Amniotic epithelial cell (primary cell): ENCODE results near the gene SPRR2D.
"Not testable (repeated sequence)": the region's sequence is repeated elsewhere in the genome, so short reads cannot be mapped to it uniquely, and the experiment has no call there.

Experiments used
- DNase-seq: peaks from one replicate; pipeline ENCODE4 v3.0.0-alpha.2; 2010; ENCODE audit warnings: low read depth

The SPRR2D gene

GRCh38 chr1:153011235-153011758, 29.6 kb downstream of the SPRR2D start:
- not testable (repeated sequence) for DNase-seq

DNA sequence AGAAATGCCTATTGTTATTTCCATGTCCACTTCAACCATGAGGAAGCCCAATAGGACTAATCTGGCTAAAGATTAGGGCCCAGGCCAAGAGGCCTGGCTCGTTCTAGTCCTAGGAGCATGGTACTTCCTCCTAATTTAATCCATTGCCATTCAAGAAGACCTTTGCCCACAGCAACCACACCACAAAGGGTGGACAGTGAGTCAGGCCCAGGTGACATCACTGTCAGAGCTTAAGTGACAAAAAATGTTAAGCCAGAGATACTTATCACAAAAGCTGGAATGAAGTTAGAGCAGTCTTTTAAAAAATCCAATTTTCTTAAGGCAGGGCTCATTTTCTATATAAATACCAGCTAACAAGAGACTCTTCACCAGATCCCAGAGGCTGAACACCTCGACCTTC, 39.5 kb downstream of the SPRR2D start, which contains the start of gene SPRR3:
TSS of gene SPRR3 (plus strand) at position 368 of the 400 bp plus-strand sequence. CDS start 1,272 bp downstream, outside the sequence.
- no peak for DNase-seq

DNA sequence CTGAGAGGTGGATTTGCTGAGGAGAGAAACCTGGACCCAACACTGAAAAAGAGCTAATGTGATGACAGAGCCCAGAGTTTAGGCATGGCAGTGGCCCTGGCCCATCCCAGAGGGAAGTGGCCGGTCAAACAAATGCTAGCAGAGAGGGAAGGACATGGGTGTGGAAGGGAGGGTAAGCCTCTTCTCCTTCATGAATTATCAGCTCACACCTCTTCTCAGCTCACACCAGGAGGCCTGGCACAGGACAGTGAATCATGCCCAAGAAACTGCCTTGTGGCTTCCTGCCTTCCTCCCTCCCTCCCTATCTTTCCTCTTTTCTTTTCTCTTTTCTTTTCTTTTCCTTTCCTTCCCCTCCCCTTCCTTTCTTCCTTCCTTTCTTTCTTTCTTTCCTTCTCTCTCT, 40.6 kb downstream of the SPRR2D start:
- no peak for DNase-seq

DNA sequence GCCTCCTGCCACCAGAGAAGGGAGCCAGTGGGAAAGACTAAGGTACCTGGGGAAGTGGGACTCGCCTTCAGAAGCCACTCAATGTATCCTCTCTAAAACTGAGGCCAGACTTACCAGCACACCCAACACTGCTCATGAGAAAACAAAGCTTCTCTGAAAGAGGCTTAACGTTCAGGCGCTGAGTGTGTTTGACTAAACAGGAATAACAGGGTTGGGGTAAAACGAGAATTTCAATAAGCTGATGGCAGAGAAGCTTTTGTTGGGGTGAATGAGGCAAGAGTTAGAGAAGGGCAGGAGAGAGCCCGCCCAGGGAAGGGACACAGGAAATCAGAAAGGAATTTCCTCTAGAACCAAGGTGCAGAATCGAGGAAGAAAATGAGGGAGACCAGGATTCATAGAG, 41.1 kb downstream of the SPRR2D start:
- no peak for DNase-seq

DNA sequence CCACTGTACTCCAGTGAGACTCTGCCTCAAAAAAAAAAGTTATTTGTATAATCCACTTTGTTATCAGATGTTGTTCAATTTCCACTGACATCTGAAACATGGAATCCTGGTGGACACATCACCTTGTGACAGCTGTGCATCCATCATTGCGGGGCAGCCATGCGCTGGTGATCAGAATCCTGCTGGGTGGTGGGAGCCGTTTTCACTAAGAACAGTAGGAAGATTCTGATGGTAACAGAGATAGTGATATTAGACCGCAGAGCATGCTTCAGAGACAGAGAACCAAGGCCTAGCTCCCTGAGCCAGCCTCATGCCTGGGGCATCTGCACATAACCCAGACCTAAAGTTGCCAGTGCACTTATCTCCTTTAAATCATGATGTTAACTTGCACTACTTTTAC, 42.4 kb downstream of the SPRR2D start:
- no peak for DNase-seq

DNA sequence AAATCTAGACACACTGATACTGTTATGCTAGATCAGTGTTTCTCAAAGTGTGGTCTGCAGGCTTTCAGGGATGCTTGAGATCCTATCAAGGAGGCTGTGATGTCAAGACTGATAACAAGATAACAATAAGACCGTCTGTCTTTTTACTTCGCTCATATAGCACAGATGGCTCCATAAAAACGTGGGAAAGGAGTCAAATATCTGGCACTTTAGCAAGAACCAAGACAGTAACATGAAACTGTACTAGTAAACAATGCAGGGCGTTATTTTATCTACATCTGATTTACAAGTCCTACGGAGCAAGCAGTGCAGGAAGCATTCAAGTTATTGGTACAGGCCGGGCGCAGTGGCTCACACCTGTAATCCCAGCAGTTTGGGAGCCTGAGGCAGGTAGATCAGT, 43.0 kb downstream of the SPRR2D start:
- no peak for DNase-seq

DNA sequence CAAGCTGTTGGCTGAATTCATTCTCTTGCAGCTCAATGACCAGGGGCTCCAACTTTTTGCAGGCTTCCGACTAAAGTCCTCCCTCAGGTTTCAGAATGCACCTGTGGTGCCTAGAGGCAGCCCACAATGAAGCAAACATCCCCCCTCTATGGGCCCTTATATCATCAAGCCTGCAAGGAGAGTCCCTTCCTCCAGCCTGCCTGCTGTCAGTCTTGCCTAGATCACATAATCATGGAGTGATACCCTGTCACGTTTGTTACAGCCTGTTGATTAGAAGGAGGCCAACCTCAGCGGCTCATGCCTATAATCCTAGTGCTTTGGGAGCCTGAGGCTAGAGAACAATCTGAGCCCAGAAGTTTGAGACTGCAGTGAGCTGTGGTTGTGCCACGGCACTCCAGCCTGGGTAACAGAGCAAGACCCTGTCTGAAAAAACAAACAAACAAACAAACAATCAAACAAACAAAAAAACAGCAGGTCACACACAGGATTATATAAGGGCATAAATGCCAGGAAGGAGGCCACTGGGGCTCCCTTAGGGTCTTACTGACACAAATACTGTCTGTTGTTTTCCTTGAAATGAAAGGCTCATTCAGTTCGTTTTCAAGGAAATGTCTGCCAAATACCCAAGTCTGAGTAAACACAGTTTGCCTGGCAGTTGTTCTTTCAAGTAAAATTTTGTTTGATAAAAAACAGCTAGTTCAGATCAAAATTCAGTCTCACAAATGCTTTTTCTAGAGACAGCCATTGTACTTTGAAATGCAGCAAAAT, 44.1 kb downstream of the SPRR2D start:
- no peak for DNase-seq

DNA sequence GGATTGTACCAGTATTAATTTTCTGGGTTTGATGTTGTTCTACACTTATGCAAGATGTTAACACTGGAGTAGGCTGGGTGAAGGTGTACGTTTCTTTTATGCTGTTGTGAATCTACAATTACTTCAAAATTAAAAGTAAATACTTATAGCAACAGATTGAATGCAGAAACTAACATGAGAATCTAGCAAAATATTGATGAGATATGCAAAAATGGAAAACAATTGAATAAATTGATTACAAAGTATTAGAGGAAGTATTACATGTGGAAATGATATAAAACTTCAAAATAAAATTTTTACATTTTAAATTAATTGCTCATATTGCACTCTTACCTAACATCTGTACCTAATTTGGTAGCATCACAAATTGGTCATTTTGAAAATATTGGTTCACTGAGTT, 45.1 kb downstream of the SPRR2D start:
- no peak for DNase-seq

DNA sequence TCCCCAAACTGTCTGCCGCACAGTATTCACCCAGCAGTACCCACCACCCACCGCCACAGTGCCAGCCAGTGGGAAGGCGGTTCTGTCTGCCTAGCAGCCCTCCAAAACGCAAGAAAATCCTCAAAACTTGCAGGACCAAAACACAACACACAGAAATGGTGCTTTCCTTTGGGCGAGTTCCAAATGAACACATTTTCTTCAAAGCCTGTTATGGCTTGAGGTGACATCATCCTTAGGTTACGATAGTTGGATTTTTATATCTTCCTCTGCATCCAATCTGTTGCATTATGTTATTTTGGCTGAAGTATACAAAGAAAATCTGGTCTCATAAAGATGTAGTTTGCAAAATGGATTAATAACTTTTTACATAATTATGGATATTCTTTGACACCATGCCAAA, 47.7 kb downstream of the SPRR2D start:
- DNase-seq = no peak
